Measurements from ENCODE around the gene KRTAP5-1. TPM values are rescaled to one million over a fixed set of nuclear protein-coding genes. Genes with fewer than 3 reads are reported as not detected.

Gene KRTAP5-1
- total and polyA plus RNA-seq, 10 of the 15 experiments (the other 5 are each of a cell fraction or from before 2014, with no cell fraction given) = not detected

- TF ChIP-seq MEF2B (IDR thresholded peaks at IDR 0.05; ENCODE audit: partially characterized antibody, poor library complexity, severe bottlenecking) = no peak
- no peak for TF ChIP-seq NFIC (IDR thresholded peaks at IDR 0.05; ENCODE audit: low read depth, low read length)
Measured at GRCh38 chr11:1561266-1561665, 23.8 kb downstream of the KRTAP5-1 start (continued).

GRCh38 chr11:1560649-1561251 is 24.3 kb downstream of the KRTAP5-1 start:
- TF ChIP-seq HSF1 (IDR thresholded peaks at IDR 0.05; ENCODE audit: low read depth, low read length) (no peak), CREB1 (IDR thresholded peaks at IDR 0.05; ENCODE audit: low read depth) (no peak), CTCF (IDR thresholded peaks at IDR 0.05 in 2 of 3, conservative IDR thresholded peaks at IDR 0.05 in 1 of 3; ENCODE audit: control insufficient read depth in 2 of 3, extremely low read depth in 1 of 3, insufficient read depth in 1 of 3, low read depth in 3 of 3, low read length in 3 of 3) (peak in 1 of 3 experiments; percentile 26; a peak in 2 of 6 replicates)
- Histone ChIP-seq H3K4me3 (no peak overlapping the region), H3K9ac (ENCODE audit: control insufficient read depth, insufficient read depth, low read length) (no peak overlapping the region), H3K9me3 (replicated peaks; ENCODE audit: control insufficient read depth, insufficient read depth, low read length) (no peaks in the 10 kb centered on the region), H3K36me3 (ENCODE audit: control insufficient read depth in 2 of 2, insufficient read depth in 2 of 2, low read length in 1 of 2) (no peaks in the 10 kb centered on the region), H3K4me1 (ENCODE audit: control insufficient read depth, insufficient read depth, low read length) (no peaks in the 10 kb centered on the region), H3K4me2 (ENCODE audit: control insufficient read depth, insufficient read depth) (no peak overlapping the region), H3K27me3 (replicated peaks in 1 of 2; ENCODE audit: control insufficient read depth in 2 of 2, insufficient read depth in 2 of 2, low read length in 1 of 2) (no peaks in the 10 kb centered on the region), H4K20me1 (ENCODE audit: control insufficient read depth, insufficient read depth) (no peaks in the 10 kb centered on the region), H3K27ac (ENCODE audit: control insufficient read depth, insufficient read depth) (no peak overlapping the region), H3K79me2 (ENCODE audit: control insufficient read depth, insufficient read depth, low read length) (no peaks in the 10 kb centered on the region), H2AFZ (ENCODE audit: control insufficient read depth, low read depth, low read length) (no peak overlapping the region)
- FAIRE-seq = no peak
- no peak for DNase-seq (ENCODE audit: low read depth, low spot score)
- ATAC-seq = no peak
- 44% methylated on average over 8 of the region's 8 CpGs for WGBS (ENCODE audit: insufficient coverage, insufficient replicate concordance, low lambda C conversion rate, missing lambda C conversion rate)
- BruUV-seq (replicated peaks) = no TSS peak
- POLR2A ChIA-PET = no interaction called here
- in situ Hi-C loops (cut with MboI) (no loop called here), intact Hi-C loops (cut with micrococcal nuclease; ENCODE audit: unreplicated experiment) (no loop called here)
- CTCF ChIA-PET = interaction anchor here (1.3 kb wide), 1 partner anchor 14 kb away, joined by 5 read pairs; no protein-coding TSS in a partner anchor
- RAD21 ChIA-PET (ENCODE audit: unreplicated experiment) = no interaction called here
- SMC1A ChIA-PET (ENCODE audit: uncharacterized antibody, unreplicated experiment) = no interaction called here
